SK-N-SH (cell line): ENCODE data around the gene CNTNAP1. TPM values are rescaled to one million over a fixed set of nuclear protein-coding genes. Genes with fewer than 3 reads are reported as not detected.

ENCODE experiments used
- CTCF ChIA-PET: fragments of 300-600, 350-600 bp; formaldehyde crosslinking; extraction: SDS; loops from one replicate; lab custom pipeline; 2021; lab: Yijun Ruan, JAX
- POLR2A ChIA-PET: fragments of 350-600 bp; sonication (Branson Sonifier 250); formaldehyde crosslinking; extraction: SDS; loops from one replicate; lab custom pipeline; 2020; ENCODE audit warnings: antibody characterized with exemption, inconsistent platforms; lab: Yijun Ruan, JAX
- DNase-seq: peaks from one replicate; pipeline ENCODE4 v3.0.0; 2012
- H2AFZ ChIP-seq: fragments of 200-600 bp; sonication (generic); 2 replicates; pipeline ENCODE4 v1.8.1; 2016; ENCODE audit warnings: antibody characterized with exemption, mild to moderate bottlenecking, low read depth
- H3F3A ChIP-seq: fragments of 200-600 bp; sonication (generic); replicated peaks from 2 replicates; pipeline ENCODE3; 2016; ENCODE audit warnings: antibody characterized with exemption, mild to moderate bottlenecking; ENCODE audit not compliant: insufficient read depth
- H3K27ac ChIP-seq, 2 experiments: fragments of 200-500 bp in 1 of 2; fragments of 200-600 bp in 1 of 2; sonication (Bioruptor generic) in 1 of 2; sonication (generic), shearing (Covaris generic) in 1 of 2; 2 replicates each; pipeline versions ENCODE4 v1.5.1 to v1.6.1; 2014 to 2016; ENCODE audit warnings: low read depth in 2 of 2, inconsistent platforms in 1 of 2, low read length in 1 of 2, mild to moderate bottlenecking in 1 of 2, mixed read lengths in 1 of 2
- H3K27me3 ChIP-seq: fragments of 200-600 bp; sonication (generic), shearing (Covaris generic); 2 replicates; pipeline ENCODE4 v1.6.1; 2016; ENCODE audit warnings: mixed run types; ENCODE audit not compliant: insufficient read depth
- H3K36me3 ChIP-seq, 2 experiments: fragments of 200-500 bp in 1 of 2; fragments of 200-600 bp in 1 of 2; sonication (Bioruptor generic) in 1 of 2; sonication (generic) in 1 of 2; replicated peaks in 1 of 2; 2 replicates each; pipeline versions ENCODE3 to v1.5.1; 2014 to 2016; ENCODE audit warnings: low read length in 1 of 2, mild to moderate bottlenecking in 1 of 2; ENCODE audit not compliant: insufficient read depth in 2 of 2, control insufficient read depth in 1 of 2
- H3K4me1 ChIP-seq, 2 experiments: fragments of 200-500 bp in 1 of 2; fragments of 200-600 bp in 1 of 2; sonication (Bioruptor generic) in 1 of 2; sonication (generic), shearing (Covaris generic) in 1 of 2; 2 replicates each; pipeline versions ENCODE4 v1.5.1 to v1.6.1; 2014 to 2016; ENCODE audit warnings: low read depth in 1 of 2, low read length in 1 of 2, mixed run types in 1 of 2; ENCODE audit not compliant: insufficient read depth in 2 of 2, control insufficient read depth in 1 of 2
- H3K4me2 ChIP-seq: fragments of 200-600 bp; sonication (generic), shearing (Covaris generic); 2 replicates; pipeline ENCODE4 v1.6.1; 2017; ENCODE audit warnings: mixed run types
- H3K4me3 ChIP-seq, 2 experiments: fragments of 200-500 bp in 1 of 2; fragments of 200-600 bp in 1 of 2; sonication (Bioruptor generic) in 1 of 2; sonication (generic), shearing (Covaris generic) in 1 of 2; 2 replicates each; pipeline versions ENCODE4 v1.5.1 to v1.8.1; 2014 to 2016; ENCODE audit warnings: low read depth in 2 of 2, inconsistent platforms in 1 of 2, low read length in 1 of 2, mild to moderate bottlenecking in 1 of 2, mixed read lengths in 1 of 2, moderate library complexity in 1 of 2
- H3K79me2 ChIP-seq: fragments of 200-600 bp; sonication (generic); 2 replicates; pipeline ENCODE4 v1.8.1; 2017; ENCODE audit warnings: mild to moderate bottlenecking; ENCODE audit not compliant: insufficient read depth
- H3K9ac ChIP-seq: fragments of 200-600 bp; sonication (generic); 2 replicates; pipeline ENCODE4 v1.6.1; 2017; ENCODE audit warnings: mixed run types
- H3K9me2 ChIP-seq: fragments of 200-600 bp; sonication (generic); 2 replicates; pipeline ENCODE4 v1.6.1; 2017; ENCODE audit warnings: mixed run types
- H3K9me3 ChIP-seq: fragments of 200-600 bp; sonication (generic); 2 replicates; pipeline ENCODE4 v1.6.1; 2017; ENCODE audit warnings: mixed run types, mild to moderate bottlenecking, moderate library complexity
- H4K20me1 ChIP-seq: fragments of 200-600 bp; sonication (generic); 2 replicates; pipeline ENCODE4 v1.6.1; 2017; ENCODE audit warnings: mild to moderate bottlenecking, mixed run types; ENCODE audit not compliant: insufficient read depth
- CHD2 ChIP-seq: fragments of 150-350 bp; IDR thresholded peaks from 2 replicates; pipeline ENCODE4 v1.6.1; 2018; ENCODE audit warnings: low read length; ENCODE audit not compliant: partially characterized antibody
- CTCF ChIP-seq: fragments of 200-600 bp; sonication (generic); IDR thresholded peaks from 2 replicates; pipeline ENCODE4 v1.6.1; 2017; ENCODE audit warnings: antibody characterized with exemption, mild to moderate bottlenecking, moderate library complexity
- ELF1 ChIP-seq: IDR thresholded peaks from 2 replicates; pipeline ENCODE4 v1.4.0; 2012
- EP300 ChIP-seq, 2 experiments: IDR thresholded peaks; 2 replicates each; pipeline versions ENCODE4 v1.4.0 to v1.6.1; 2012; ENCODE audit warnings: borderline replicate concordance in 1 of 2, low read depth in 1 of 2, low read length in 1 of 2
- FOXJ3 ChIP-seq: sonication (generic); formaldehyde crosslinking; IDR thresholded peaks from 2 replicates; pipeline ENCODE4 v1.5.1; 2020; ENCODE audit warnings: mild to moderate bottlenecking, missing genetic modification reagents
- FOXM1 ChIP-seq: IDR thresholded peaks from 2 replicates; pipeline ENCODE4 v1.4.0; 2012; ENCODE audit warnings: low read depth, mild to moderate bottlenecking
- GABPA ChIP-seq: IDR thresholded peaks from 2 replicates; pipeline ENCODE4 v1.4.0; 2012; ENCODE audit warnings: low read depth, mild to moderate bottlenecking
- GATA2 ChIP-seq: sonication (generic); formaldehyde crosslinking; IDR thresholded peaks from 2 replicates; pipeline ENCODE4 v1.5.0; 2020; ENCODE audit warnings: mild to moderate bottlenecking, missing genetic modification reagents
- MAX ChIP-seq: IDR thresholded peaks from 2 replicates; pipeline ENCODE4 v1.4.0; 2012; ENCODE audit warnings: low read depth
- MEF2A ChIP-seq: IDR thresholded peaks from 2 replicates; pipeline ENCODE4 v1.4.0; 2012; ENCODE audit warnings: low read depth, borderline replicate concordance
- MXI1 ChIP-seq: IDR thresholded peaks from 2 replicates; pipeline ENCODE4 v1.6.1; 2012; ENCODE audit warnings: mild to moderate bottlenecking, low read depth, low read length, improper control_type of control experiment
- NRF1 ChIP-seq: IDR thresholded peaks from 2 replicates; pipeline ENCODE4 v1.6.1; 2012; ENCODE audit warnings: low read depth, mild to moderate bottlenecking, low read length
- PBX3 ChIP-seq: IDR thresholded peaks from 2 replicates; pipeline ENCODE4; 2012
- POLR2AphosphoS5 ChIP-seq: IDR thresholded peaks from 2 replicates; pipeline ENCODE4 v1.6.1; 2012; ENCODE audit warnings: low read depth, low read length
- RAD21 ChIP-seq: IDR thresholded peaks from 2 replicates; pipeline ENCODE4 v1.6.1; 2012; ENCODE audit warnings: mild to moderate bottlenecking, low read length
- RFX5 ChIP-seq: IDR thresholded peaks from 2 replicates; pipeline ENCODE4 v1.6.1; 2012; ENCODE audit warnings: mild to moderate bottlenecking, improper control_type of control experiment, low read length
- SIN3A ChIP-seq: IDR thresholded peaks from 2 replicates; pipeline ENCODE4 v1.6.1; 2012; ENCODE audit warnings: low read depth, mild to moderate bottlenecking, low read length, moderate library complexity, borderline replicate concordance
- SMC3 ChIP-seq: IDR thresholded peaks from 2 replicates; pipeline ENCODE4 v1.6.1; 2012; ENCODE audit warnings: low read depth, low read length, improper control_type of control experiment
- TAF1 ChIP-seq: IDR thresholded peaks from 2 replicates; pipeline ENCODE4 v1.6.1; 2012; ENCODE audit warnings: low read depth, mild to moderate bottlenecking, low read length, moderate library complexity, borderline replicate concordance
- TCF12 ChIP-seq: IDR thresholded peaks from 2 replicates; pipeline ENCODE4 v1.4.0; 2012
- TEAD4 ChIP-seq: IDR thresholded peaks from 2 replicates; pipeline ENCODE4 v1.4.0; 2012; ENCODE audit warnings: mild to moderate bottlenecking, borderline replicate concordance; ENCODE audit not compliant: insufficient read depth
- USF1 ChIP-seq: IDR thresholded peaks from 2 replicates; pipeline ENCODE4 v1.4.0; 2012; ENCODE audit warnings: low read depth, borderline replicate concordance
- YY1 ChIP-seq: IDR thresholded peaks from 2 replicates; pipeline ENCODE4 v1.4.0; 2012; ENCODE audit warnings: low read depth, mild to moderate bottlenecking
- WGBS: methylation state at CpG from one replicate; pipeline ENCODE4 v1.1.6; 2017; ENCODE audit warnings: low lambda C conversion rate; 5-methylcytosine and 5-hydroxymethylcytosine counted together
- polyA plus RNA-seq, 3 experiments: library from polyadenylated mRNA; depleted of rRNA; stranded (reverse); fragments of >200 nt; gene quantifications; 2 replicates each; pipeline ENCODE4 v1.2.3, GENCODE V29; 2012

CNTNAP1 gene
- polyA plus RNA-seq, 1 of the 3 experiments (the other 2 are of a cell fraction), result 92.7 TPM

GRCh38 chr17:42706732-42707131 lies 24.4 kb downstream of the CNTNAP1 start:
- H3K4me3 ChIP-seq, result no peak overlapping the region
- no peaks in the 10 kb centered on the region for H3K9me2 ChIP-seq
- TF ChIP-seq PBX3 (no peak), USF1 (no peak), ELF1 (no peak), TEAD4 (no peak), POLR2AphosphoS5 (no peak), FOXJ3 (CRISPR knock-in tag) (no peak), MAX (no peak), SIN3A (no peak), YY1 (no peak), SMC3 (no peak), MXI1 (no peak), CHD2 (no peak), EP300 (IDR thresholded peaks at IDR 0.05; ENCODE audit: borderline replicate concordance in 1 of 2, low read depth in 1 of 2, low read length in 1 of 2) (no peak), TAF1 (no peak), RAD21 (no peak), TCF12 (no peak)
- peaks cover 46 to 61% of the 10 kb centered on the region in 2 experiments for H3K36me3 ChIP-seq
- WGBS, result 90% methylated on average over 5 of the region's 5 CpGs
- no peak overlapping the region for H3K27ac ChIP-seq
- no peak for DNase-seq
- ChIA-PET POLR2A (interaction anchor here (0.6 kb wide), 1 partner anchor 113 kb away, joined by 4 read pairs; no protein-coding TSS in a partner anchor), CTCF (interaction anchor here (1.3 to 2.6 kb wide), 2 partner anchors 14 to 57 kb away, joined by 4 to 5 read pairs; no protein-coding TSS in a partner anchor)
- no peak overlapping the region for H2AFZ ChIP-seq
- no peaks in the 10 kb centered on the region for H3K79me2 ChIP-seq
- H3F3A ChIP-seq, result no peaks in the 10 kb centered on the region
- H3K4me2 ChIP-seq, result no peak overlapping the region
- H3K9me3 ChIP-seq, result no peaks in the 10 kb centered on the region
- H3K9ac ChIP-seq, result no peak overlapping the region
- no peaks in the 10 kb centered on the region for H3K4me1 ChIP-seq
- no peaks in the 10 kb centered on the region for H3K27me3 ChIP-seq
- no peaks in the 10 kb centered on the region for H4K20me1 ChIP-seq

- ChIA-PET POLR2A (no interaction called here), CTCF (interaction anchor here (0.7 to 2.2 kb wide), 6 partner anchors 11 to 130 kb away, joined by 3 to 5 read pairs (median 4); no protein-coding TSS in a partner anchor)
- Histone ChIP-seq H2AFZ (no peak overlapping the region), H3K9me2 (no peaks in the 10 kb centered on the region), H3K4me3 (no peak overlapping the region), H3F3A (no peaks in the 10 kb centered on the region), H3K9ac (no peak overlapping the region), H3K9me3 (no peaks in the 10 kb centered on the region), H3K36me3 (peaks cover 49 to 56% of the 10 kb centered on the region in 2 experiments), H4K20me1 (no peaks in the 10 kb centered on the region), H3K79me2 (no peaks in the 10 kb centered on the region), H3K4me2 (no peak overlapping the region), H3K4me1 (no peaks in the 10 kb centered on the region), H3K27me3 (no peaks in the 10 kb centered on the region), H3K27ac (no peak overlapping the region)
- WGBS, result 94% methylated on average over 3 of the region's 3 CpGs
- no peak for DNase-seq
- TF ChIP-seq GABPA (no peak), CTCF (no peak), FOXM1 (no peak), MEF2A (no peak), TEAD4 (no peak), MAX (no peak), SMC3 (no peak), EP300 (IDR thresholded peaks at IDR 0.05; ENCODE audit: borderline replicate concordance in 1 of 2, low read depth in 1 of 2, low read length in 1 of 2) (no peak), TAF1 (no peak), SIN3A (no peak), GATA2 (CRISPR knock-in tag) (no peak), POLR2AphosphoS5 (no peak), USF1 (no peak), RFX5 (no peak), TCF12 (no peak), NRF1 (no peak)
Observed at GRCh38 chr17:42708588-42708987, 26.3 kb downstream of the CNTNAP1 start.
